SU-DHL-6 (cell line): Measurements from ENCODE around the gene KANK3.

Experiments used
- CTCF ChIP-seq: fragments of 200-600 bp; sonication (generic); IDR thresholded peaks from one replicate; pipeline ENCODE4 v1.5.1; 2017; ENCODE audit warnings: antibody characterized with exemption, mild to moderate bottlenecking, low read length, moderate library complexity; ENCODE audit not compliant: insufficient read depth, poor library complexity, severe bottlenecking
- EZH2phosphoT487 ChIP-seq: fragments of 200-600 bp; sonication (generic), shearing (Covaris generic); conservative IDR thresholded peaks from 2 replicates; pipeline ENCODE4 v1.6.1; 2018; ENCODE audit warnings: mild to moderate bottlenecking, antibody characterized with exemption, low read length, moderate library complexity, mixed read lengths

- no peak for TF ChIP-seq CTCF
- no peak for TF ChIP-seq EZH2phosphoT487
Measured at GRCh38 chr19:8386990-8387389, 43.9 kb upstream of the KANK3 start.
